IMR-90 (cell line): ENCODE results near the gene MDH1.

Source experiments
- CEBPB ChIP-seq: IDR thresholded peaks from 2 replicates; pipeline ENCODE4 v1.6.1; 2012; ENCODE audit warnings: low read depth, low read length, improper control_type of control experiment
- CTCF ChIP-seq: conservative IDR thresholded peaks from 2 replicates; pipeline ENCODE4 v1.5.1; 2012; ENCODE audit warnings: mild to moderate bottlenecking, low read depth, low read length, improper control_type of control experiment
- MAFK ChIP-seq: IDR thresholded peaks from 2 replicates; pipeline ENCODE4 v1.6.1; 2012; ENCODE audit warnings: low read depth, low read length, improper control_type of control experiment
- POLR2A ChIP-seq: IDR thresholded peaks from 2 replicates; pipeline ENCODE4 v1.6.1; 2012; ENCODE audit warnings: mild to moderate bottlenecking, low read depth, low read length
- RCOR1 ChIP-seq: IDR thresholded peaks from 2 replicates; pipeline ENCODE4 v1.6.1; 2012; ENCODE audit warnings: mild to moderate bottlenecking, low read length, improper control_type of control experiment; ENCODE audit not compliant: insufficient replicate concordance

- TF ChIP-seq POLR2A (no peak), CTCF (no peak), CEBPB (no peak), RCOR1 (no peak), MAFK (no peak)
These were observed 43.6 kb downstream of the MDH1 start for GRCh38 chr2:63632382-63632781.
